ENCODE results near the gene C4orf33.

DNA sequence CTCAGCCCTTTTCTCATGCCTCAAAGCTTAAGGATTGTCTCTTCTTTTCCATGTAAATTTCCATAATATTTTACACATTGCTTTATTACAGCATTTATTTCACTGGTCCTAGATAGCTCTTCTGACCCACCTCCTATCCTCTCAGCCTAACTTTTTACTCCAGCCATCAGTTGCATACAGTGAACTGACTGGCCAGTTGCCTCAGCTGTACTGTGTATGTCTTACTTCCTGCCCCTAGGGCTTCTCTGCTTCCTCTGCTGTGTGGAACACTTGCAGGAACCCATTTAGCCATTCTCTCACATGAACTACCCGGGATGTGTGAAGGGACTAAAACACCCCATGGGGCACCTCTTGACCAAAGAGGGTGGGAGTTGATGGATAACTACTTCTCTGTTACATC is 18.0 kb downstream of the C4orf33 start:
- TF ChIP-seq POLR2A (IDR thresholded peaks at IDR 0.05) (no peak), POLR2AphosphoS5 (IDR thresholded peaks at IDR 0.05) (no peak)
- TF ChIP-seq, protein P1, sequence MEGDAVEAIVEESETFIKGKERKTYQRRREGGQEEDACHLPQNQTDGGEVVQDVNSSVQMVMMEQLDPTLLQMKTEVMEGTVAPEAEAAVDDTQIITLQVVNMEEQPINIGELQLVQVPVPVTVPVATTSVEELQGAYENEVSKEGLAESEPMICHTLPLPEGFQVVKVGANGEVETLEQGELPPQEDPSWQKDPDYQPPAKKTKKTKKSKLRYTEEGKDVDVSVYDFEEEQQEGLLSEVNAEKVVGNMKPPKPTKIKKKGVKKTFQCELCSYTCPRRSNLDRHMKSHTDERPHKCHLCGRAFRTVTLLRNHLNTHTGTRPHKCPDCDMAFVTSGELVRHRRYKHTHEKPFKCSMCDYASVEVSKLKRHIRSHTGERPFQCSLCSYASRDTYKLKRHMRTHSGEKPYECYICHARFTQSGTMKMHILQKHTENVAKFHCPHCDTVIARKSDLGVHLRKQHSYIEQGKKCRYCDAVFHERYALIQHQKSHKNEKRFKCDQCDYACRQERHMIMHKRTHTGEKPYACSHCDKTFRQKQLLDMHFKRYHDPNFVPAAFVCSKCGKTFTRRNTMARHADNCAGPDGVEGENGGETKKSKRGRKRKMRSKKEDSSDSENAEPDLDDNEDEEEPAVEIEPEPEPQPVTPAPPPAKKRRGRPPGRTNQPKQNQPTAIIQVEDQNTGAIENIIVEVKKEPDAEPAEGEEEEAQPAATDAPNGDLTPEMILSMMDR (IDR thresholded peaks at IDR 0.05) = no peak

All from breast epithelium (tissue), 3 donors.